A673 (cell line): ENCODE results near the gene SH3RF2. TPM values are rescaled to one million over a fixed set of nuclear protein-coding genes. Genes with fewer than 3 reads are reported as not detected.
"Not testable (repeated sequence)": the region's sequence is repeated elsewhere in the genome, so short reads cannot be mapped to it uniquely, and the experiment has no call there.

ENCODE experiments used
- BruUV-seq: library from RNA; stranded (reverse); fragments of 400-500 nt; replicated peaks from 2 replicates; lab custom pipeline; 2021; lab: Mats Ljungman, UMichigan
- CTCF ChIA-PET: fragments of 300-600 bp; sonication (Branson Sonifier 250); formaldehyde crosslinking; loops from one replicate; lab custom pipeline; 2022; ENCODE audit warnings: antibody characterized with exemption; lab: Charles Lee
- POLR2A ChIA-PET: fragments of 300-600 bp; sonication (Branson Sonifier 250); formaldehyde crosslinking; loops from one replicate; lab custom pipeline; 2022; ENCODE audit warnings: antibody characterized with exemption; ENCODE audit not compliant: low non-redundant PET; lab: Charles Lee
- DNase-seq: peaks from one replicate; pipeline ENCODE4 v3.0.0-alpha.2; 2015; ENCODE audit warnings: low spot score
- H3K27ac ChIP-seq: fragments of 200-600 bp; sonication (generic); 2 replicates; pipeline ENCODE4 v1.5.1; 2016; ENCODE audit warnings: mixed run types, low read depth, mild to moderate bottlenecking, mixed read lengths, antibody characterized with exemption, low read length; ENCODE audit not compliant: poor library complexity, severe bottlenecking
- H3K27me3 ChIP-seq: fragments of 200-600 bp; sonication (generic); replicated peaks from 2 replicates; pipeline ENCODE4 v1.6.1; 2017; ENCODE audit warnings: mixed run types, low read depth, mild to moderate bottlenecking, mixed read lengths, antibody characterized with exemption, low read length; ENCODE audit not compliant: insufficient read depth, poor library complexity
- H3K36me3 ChIP-seq: fragments of 200-600 bp; sonication (generic); 2 replicates; pipeline ENCODE4 v1.6.1; 2016; ENCODE audit warnings: mixed run types, mild to moderate bottlenecking, mixed read lengths, antibody characterized with exemption, low read length; ENCODE audit not compliant: insufficient read depth, poor library complexity, severe bottlenecking
- H3K4me1 ChIP-seq: fragments of 200-600 bp; sonication (generic); 2 replicates; pipeline ENCODE4 v1.6.1; 2017; ENCODE audit warnings: mixed run types, mild to moderate bottlenecking, mixed read lengths, antibody characterized with exemption, low read length; ENCODE audit not compliant: insufficient read depth, poor library complexity, severe bottlenecking
- H3K4me3 ChIP-seq: fragments of 200-600 bp; sonication (generic); 2 replicates; pipeline ENCODE4 v1.5.1; 2016; ENCODE audit warnings: low read depth, mixed run types, mild to moderate bottlenecking, mixed read lengths, low read length; ENCODE audit not compliant: poor library complexity, severe bottlenecking
- H3K9me3 ChIP-seq: fragments of 200-600 bp; sonication (generic); 2 replicates; pipeline ENCODE4 v1.6.1; 2016; ENCODE audit warnings: mixed run types, low read depth, mild to moderate bottlenecking, mixed read lengths, antibody characterized with exemption, low read length; ENCODE audit not compliant: poor library complexity, severe bottlenecking
- CTCF ChIP-seq: fragments of 300-800, 200-600 bp; sonication (generic); conservative IDR thresholded peaks from 2 replicates; pipeline ENCODE4 v1.5.1; 2017; ENCODE audit warnings: low read depth, mild to moderate bottlenecking, antibody characterized with exemption, low read length, moderate library complexity, mixed read lengths
- EZH2 ChIP-seq: fragments of 200-600 bp; sonication (generic); IDR thresholded peaks from 2 replicates; pipeline ENCODE4 v1.6.1; 2017; ENCODE audit warnings: borderline replicate concordance, low read depth, mild to moderate bottlenecking, mixed read lengths, antibody characterized with exemption, low read length; ENCODE audit not compliant: poor library complexity, severe bottlenecking
- intact Hi-C: fragments of 100-400 bp; cut with micrococcal nuclease; formaldehyde crosslinking; loops from one replicate; pipeline ENCODE4 v1.10.0; 2022; ENCODE audit not compliant: unreplicated experiment
- total RNA-seq: library from RNA; stranded (reverse); gene quantifications from 2 replicates; pipeline ENCODE4 v1.2.3, GENCODE V29; 2021

Gene SH3RF2
- total RNA-seq, 1 experiment from 2014 or later, result 21.1 TPM

GRCh38 chr5:145962001-145962400 is 25.6 kb downstream of the SH3RF2 start:
- no peaks in the 10 kb centered on the region for H3K4me1 ChIP-seq
- intact Hi-C loops, result no loop called here
- no peak overlapping the region for H3K4me3 ChIP-seq
- no peaks in the 10 kb centered on the region for H3K36me3 ChIP-seq
- DNase-seq, result no peak
- ChIA-PET CTCF (no interaction called here), POLR2A (no interaction called here)
- H3K27me3 ChIP-seq, result no peaks in the 10 kb centered on the region
- TF ChIP-seq EZH2 (no peak), CTCF (no peak)
- no TSS peak for BruUV-seq
- no peaks in the 10 kb centered on the region for H3K9me3 ChIP-seq
- H3K27ac ChIP-seq, result no peak overlapping the region

GRCh38 chr5:145964008-145964407 is 27.6 kb downstream of the SH3RF2 start:
- H3K9me3 ChIP-seq, intact Hi-C loops, H3K36me3 ChIP-seq, POLR2A ChIA-PET, H3K27me3 ChIP-seq, DNase-seq, CTCF ChIA-PET, H3K27ac ChIP-seq, H3K4me3 ChIP-seq, H3K4me1 ChIP-seq, BruUV-seq: not testable (repeated sequence)

GRCh38 chr5:145965804-145966203 is 29.4 kb downstream of the SH3RF2 start:
- H3K36me3 ChIP-seq, result no peaks in the 10 kb centered on the region
- no peaks in the 10 kb centered on the region for H3K27me3 ChIP-seq
- TF ChIP-seq EZH2, result no peak
- TF ChIP-seq CTCF, result no peak
- no peak for DNase-seq
- BruUV-seq, result no TSS peak
- H3K4me1 ChIP-seq, result peaks cover 2% of the 10 kb centered on the region
- H3K27ac ChIP-seq, result no peak overlapping the region
- ChIA-PET POLR2A (no interaction called here), CTCF (no interaction called here)
- intact Hi-C loops, result no loop called here
- no peak overlapping the region for H3K4me3 ChIP-seq
- H3K9me3 ChIP-seq, result no peaks in the 10 kb centered on the region

GRCh38 chr5:145967296-145967695 is 30.9 kb downstream of the SH3RF2 start:
- Histone ChIP-seq H3K27me3 (no peaks in the 10 kb centered on the region), H3K4me3 (no peak overlapping the region), H3K27ac (no peak overlapping the region), H3K9me3 (no peaks in the 10 kb centered on the region), H3K36me3 (no peaks in the 10 kb centered on the region), H3K4me1 (peaks cover 8% of the 10 kb centered on the region)
- no TSS peak for BruUV-seq
- intact Hi-C loops, result no loop called here
- POLR2A ChIA-PET, result interaction anchor here (0.6 kb wide), 1 partner anchor 41 kb away, joined by 7 read pairs; no protein-coding TSS in a partner anchor
- TF ChIP-seq CTCF (no peak), EZH2 (no peak)
- no peak for DNase-seq
- CTCF ChIA-PET, result interaction anchor here (0.6 kb wide), 1 partner anchor 83 kb away, joined by 3 read pairs; no protein-coding TSS in a partner anchor
